Hepatocyte (in vitro differentiated cells): Measurements from ENCODE around the gene NUMA1. TPM values are rescaled to one million over a fixed set of nuclear protein-coding genes. Genes with fewer than 3 reads are reported as not detected.

Source experiments
- DNase-seq: peaks from one replicate; pipeline ENCODE4 v3.0.0-alpha.2; 2016; ENCODE audit warnings: low spot score
- H2AFZ ChIP-seq: fragments of 200-600 bp; sonication (generic); 2 replicates; pipeline ENCODE4 v1.6.0; 2016; ENCODE audit warnings: antibody characterized with exemption, mild to moderate bottlenecking
- H3K27ac ChIP-seq: fragments of 200-600 bp; sonication (generic); 2 replicates; pipeline ENCODE4 v1.5.1; 2016; ENCODE audit warnings: mild to moderate bottlenecking
- H3K27me3 ChIP-seq: fragments of 200-600 bp; sonication (generic); 2 replicates; pipeline ENCODE4 v1.6.1; 2016
- H3K36me3 ChIP-seq: fragments of 200-600 bp; sonication (generic); replicated peaks from 2 replicates; pipeline ENCODE4 v1.5.1; 2016; ENCODE audit warnings: low read depth; ENCODE audit not compliant: insufficient read depth
- H3K4me1 ChIP-seq: fragments of 200-600 bp; sonication (generic); 2 replicates; pipeline ENCODE4 v1.5.1; 2016; ENCODE audit warnings: mild to moderate bottlenecking, moderate library complexity; ENCODE audit not compliant: insufficient read depth
- H3K4me2 ChIP-seq: fragments of 200-600 bp; sonication (generic); 2 replicates; pipeline ENCODE4 v1.6.0; 2016
- H3K4me3 ChIP-seq: fragments of 200-600 bp; sonication (generic); 2 replicates; pipeline ENCODE4 v1.5.1; 2016; ENCODE audit warnings: mild to moderate bottlenecking
- H3K79me2 ChIP-seq: fragments of 200-600 bp; sonication (generic); 2 replicates; pipeline ENCODE4 v1.6.0; 2017; ENCODE audit warnings: mild to moderate bottlenecking
- H3K9me2 ChIP-seq: fragments of 200-600 bp; sonication (generic); replicated peaks from 2 replicates; pipeline ENCODE4 v1.6.0; 2017; ENCODE audit warnings: mild to moderate bottlenecking; ENCODE audit not compliant: insufficient read depth
- H3K9me3 ChIP-seq: fragments of 200-600 bp; sonication (generic); 2 replicates; pipeline ENCODE4 v1.5.1; 2016; ENCODE audit warnings: low read depth, mild to moderate bottlenecking
- H4K20me1 ChIP-seq: fragments of 200-600 bp; sonication (generic); 2 replicates; pipeline ENCODE4 v1.6.0; 2016; ENCODE audit warnings: mild to moderate bottlenecking; ENCODE audit not compliant: insufficient read depth, poor library complexity, severe bottlenecking
- CTCF ChIP-seq: fragments of 200-600 bp; sonication (generic); IDR thresholded peaks from 2 replicates; pipeline ENCODE4 v1.5.1; 2016; ENCODE audit warnings: antibody characterized with exemption, mild to moderate bottlenecking; ENCODE audit not compliant: poor library complexity
- EZH2 ChIP-seq: fragments of 200-600 bp; sonication (generic); IDR thresholded peaks from 2 replicates; pipeline ENCODE4 v1.6.1; 2016; ENCODE audit warnings: antibody characterized with exemption, mild to moderate bottlenecking, borderline replicate concordance
- EZH2phosphoT487 ChIP-seq: fragments of 200-600 bp; sonication (generic); IDR thresholded peaks from one replicate; pipeline ENCODE4 v1.6.1; 2018; ENCODE audit warnings: antibody characterized with exemption, mild to moderate bottlenecking, low read depth, moderate library complexity; ENCODE audit not compliant: unreplicated experiment, severe bottlenecking
- WGBS: methylation state at CpG from one replicate; pipeline ENCODE4 v1.1.6; 2016; ENCODE audit warnings: low lambda C conversion rate; ENCODE audit errors: missing lambda C conversion rate; 5-methylcytosine and 5-hydroxymethylcytosine counted together
- polyA plus RNA-seq: library from polyadenylated mRNA; unstranded; fragments of >200 nt; fragmentation: Nextera tagmentation; extraction: Ambion mirVana; gene quantifications from 2 replicates; pipeline ENCODE4 v1.2.1, GENCODE V29; 2016
- total RNA-seq: library from RNA; depleted of rRNA; stranded (reverse); fragments of >200 nt; gene quantifications from 2 replicates; pipeline ENCODE4 v1.2.3, GENCODE V29; 2014

Gene NUMA1
- total and polyA plus RNA-seq, 2 experiments from 2014 or later: 103 to 140 TPM

- H3K36me3 ChIP-seq: no peaks in the 10 kb centered on the region
- H3K4me2 ChIP-seq: no peak overlapping the region
- H3K9me2 ChIP-seq: no peaks in the 10 kb centered on the region
- no peaks in the 10 kb centered on the region for H3K9me3 ChIP-seq
- H3K27me3 ChIP-seq: no peaks in the 10 kb centered on the region
- no peak for DNase-seq
- H3K4me3 ChIP-seq: no peak overlapping the region
- H3K79me2 ChIP-seq: peaks cover 3% of the 10 kb centered on the region
- 96% methylated on average over 38 of the region's 38 CpGs for WGBS
- H2AFZ ChIP-seq: no peak overlapping the region
- no peak overlapping the region for H3K27ac ChIP-seq
- TF ChIP-seq CTCF (no peak), EZH2 (no peak), EZH2phosphoT487 (no peak)
- H3K4me1 ChIP-seq: no peaks in the 10 kb centered on the region
- H4K20me1 ChIP-seq: peaks cover 35% of the 10 kb centered on the region
These were observed 66.3 kb downstream of the NUMA1 start for GRCh38 chr11:72013765-72014711.

GRCh38 chr11:72012897-72013721, 67.2 kb downstream of the NUMA1 start:
- Histone ChIP-seq H3K36me3 (peaks cover under 1% of the 10 kb centered on the region), H3K27ac (no peak overlapping the region), H3K4me3 (no peak overlapping the region), H3K4me2 (no peak overlapping the region), H3K4me1 (no peaks in the 10 kb centered on the region), H3K79me2 (peaks cover 3% of the 10 kb centered on the region), H2AFZ (no peak overlapping the region), H3K9me2 (no peaks in the 10 kb centered on the region), H3K9me3 (no peaks in the 10 kb centered on the region), H4K20me1 (peaks cover 41% of the 10 kb centered on the region), H3K27me3 (no peaks in the 10 kb centered on the region)
- TF ChIP-seq CTCF (no peak), EZH2 (no peak), EZH2phosphoT487 (no peak)
- no peak for DNase-seq
- 97% methylated on average over 32 of the region's 33 CpGs for WGBS

GRCh38 chr11:72012091-72012630, 68.2 kb downstream of the NUMA1 start:
- peaks cover 3% of the 10 kb centered on the region for H3K79me2 ChIP-seq
- no peak overlapping the region for H3K27ac ChIP-seq
- no peak for TF ChIP-seq EZH2phosphoT487
- no peak for DNase-seq
- no peaks in the 10 kb centered on the region for H3K9me3 ChIP-seq
- no peaks in the 10 kb centered on the region for H3K4me1 ChIP-seq
- no peak overlapping the region for H3K4me3 ChIP-seq
- peaks cover 41% of the 10 kb centered on the region for H4K20me1 ChIP-seq
- no peak overlapping the region for H2AFZ ChIP-seq
- WGBS: 84% methylated on average over 5 of the region's 5 CpGs
- H3K9me2 ChIP-seq: no peaks in the 10 kb centered on the region
- no peaks in the 10 kb centered on the region for H3K27me3 ChIP-seq
- no peak overlapping the region for H3K4me2 ChIP-seq
- peaks cover 4% of the 10 kb centered on the region for H3K36me3 ChIP-seq
